Hematopoietic multipotent progenitor cell treated with erythropoietin and hydrocortisone succinate and interleukin-3 and kit ligand, for 4 days (in vitro differentiated cells): ENCODE results near the gene TMED3.
A peak's percentile ranks its signal among the peaks of the same experiment; 100 is the strongest.
"Not testable (repeated sequence)": the region's sequence is repeated elsewhere in the genome, so short reads cannot be mapped to it uniquely, and the experiment has no call there.

Experiments used
- DNase-seq: peaks from one replicate; pipeline ENCODE4 v3.0.0-alpha.2; 2015

The TMED3 gene

GRCh38 chr15:79319973-79320372 lies 9.1 kb downstream of the TMED3 start:
- not testable (repeated sequence) for DNase-seq

DNA sequence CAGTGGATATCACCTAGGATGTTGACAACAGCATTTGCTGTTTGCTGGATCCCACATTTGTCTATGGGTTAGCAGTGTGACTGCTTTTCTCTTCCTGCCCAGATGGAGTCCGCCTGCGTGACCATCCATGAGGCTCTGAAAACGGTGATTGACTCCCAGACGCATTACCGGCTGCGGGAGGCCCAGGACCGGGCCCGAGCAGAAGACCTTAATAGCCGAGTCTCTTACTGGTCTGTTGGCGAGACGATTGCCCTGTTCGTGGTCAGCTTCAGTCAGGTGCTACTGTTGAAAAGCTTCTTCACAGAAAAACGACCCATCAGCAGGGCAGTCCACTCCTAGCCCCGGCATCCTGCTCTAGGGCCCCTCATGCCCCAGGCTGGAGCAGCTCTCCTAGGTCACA lies 11.0 kb downstream of the TMED3 start:
- no peak for DNase-seq

- DNase-seq, result no peak
Measured at GRCh38 chr15:79322306-79322705, 11.4 kb downstream of the TMED3 start.

DNA sequence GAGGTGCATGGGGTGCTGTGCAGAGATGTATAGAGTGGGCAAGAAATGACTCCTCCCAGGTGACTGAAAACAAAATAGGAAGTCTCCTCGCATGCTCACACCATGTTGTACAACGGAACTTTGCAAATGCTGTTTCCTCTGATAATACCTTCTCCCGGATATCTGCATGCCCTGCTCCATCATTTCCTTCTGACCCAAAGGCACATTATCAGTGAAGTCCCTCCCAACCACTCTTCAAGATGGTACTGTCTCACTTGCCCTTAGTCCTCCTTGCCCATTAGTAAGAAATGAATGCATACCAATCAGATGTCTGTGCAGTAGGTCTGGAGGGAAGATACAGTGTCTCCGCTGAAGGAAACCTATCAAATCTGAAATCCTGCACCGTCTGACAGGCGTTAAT lies 12.0 kb downstream of the TMED3 start:
- DNase-seq, result peak; percentile 95

GRCh38 chr15:79329171-79329611 lies 18.3 kb downstream of the TMED3 start:
- DNase-seq, result peak; percentile 49

- DNase-seq, result no peak
Measured at GRCh38 chr15:79332824-79333510, 22.1 kb downstream of the TMED3 start.

GRCh38 chr15:79337591-79337990 lies 26.7 kb downstream of the TMED3 start:
- DNase-seq, result no peak

- DNase-seq, result peak; percentile 73
Measured at GRCh38 chr15:79339588-79340314, 28.8 kb downstream of the TMED3 start.

DNA sequence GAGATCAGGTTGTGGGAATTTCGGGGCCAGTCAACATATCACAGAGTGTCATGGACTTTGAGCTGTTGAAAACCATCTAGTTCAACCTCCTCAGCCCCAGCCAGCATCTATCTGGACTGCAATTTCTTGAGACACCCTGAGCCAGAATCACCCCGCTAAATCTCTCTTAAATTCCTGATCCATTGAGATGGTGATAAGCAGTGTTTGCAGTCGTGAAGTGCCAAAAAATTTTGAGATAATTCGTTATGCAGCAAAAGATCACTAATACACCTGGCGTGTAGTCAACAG lies 29.3 kb downstream of the TMED3 start:
- no peak for DNase-seq

DNA sequence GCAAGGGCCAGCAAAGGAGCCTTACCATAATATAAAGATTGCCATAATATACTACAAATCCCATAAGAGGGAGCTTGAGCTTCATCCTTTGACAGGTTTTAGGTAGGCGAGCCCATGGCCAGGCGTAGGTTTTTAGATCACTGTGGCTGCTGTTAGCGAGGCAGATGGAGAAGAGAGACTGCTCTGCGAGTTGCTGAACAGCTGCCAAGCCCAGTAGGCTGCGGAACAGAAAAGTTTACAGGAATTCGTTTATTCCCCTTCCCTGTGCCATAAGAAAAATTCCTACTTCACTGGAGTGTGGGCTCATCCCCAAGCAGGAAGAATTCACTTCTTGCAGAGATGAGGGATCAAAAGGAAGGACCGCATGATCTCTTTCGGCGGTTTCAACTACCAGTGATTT lies 30.5 kb downstream of the TMED3 start:
- no peak for DNase-seq

GRCh38 chr15:79349525-79349924 lies 38.6 kb downstream of the TMED3 start:
- DNase-seq, result no peak

- DNase-seq, result no peak
Measured at GRCh38 chr15:79352206-79352605, 41.3 kb downstream of the TMED3 start.

- DNase-seq, result no peak
Measured at GRCh38 chr15:79357566-79357965, 46.7 kb downstream of the TMED3 start.

GRCh38 chr15:79358069-79358468 lies 47.2 kb downstream of the TMED3 start:
- no peak for DNase-seq

- no peak for DNase-seq
Measured at GRCh38 chr15:79364571-79365240, 53.8 kb downstream of the TMED3 start.

DNA sequence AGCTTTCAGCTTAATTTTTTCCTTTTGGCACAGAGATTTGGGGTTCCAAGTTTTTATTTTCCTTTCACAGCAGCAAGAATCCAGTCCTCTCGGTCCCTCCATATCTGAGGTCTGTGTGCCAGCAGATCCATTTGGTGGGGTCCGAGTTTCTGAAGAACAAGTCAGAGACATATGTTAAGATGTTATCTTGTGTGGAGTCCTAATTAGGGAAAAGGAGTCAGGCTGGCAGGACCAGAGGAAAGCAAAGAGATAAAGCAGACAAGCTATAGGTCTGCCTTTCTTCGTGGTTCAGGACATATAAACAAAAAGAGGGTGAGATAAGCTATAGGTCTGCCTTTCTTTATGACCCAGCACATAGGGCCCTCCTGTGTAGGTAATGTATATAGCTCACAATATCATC lies 54.9 kb downstream of the TMED3 start:
- DNase-seq, result no peak

DNA sequence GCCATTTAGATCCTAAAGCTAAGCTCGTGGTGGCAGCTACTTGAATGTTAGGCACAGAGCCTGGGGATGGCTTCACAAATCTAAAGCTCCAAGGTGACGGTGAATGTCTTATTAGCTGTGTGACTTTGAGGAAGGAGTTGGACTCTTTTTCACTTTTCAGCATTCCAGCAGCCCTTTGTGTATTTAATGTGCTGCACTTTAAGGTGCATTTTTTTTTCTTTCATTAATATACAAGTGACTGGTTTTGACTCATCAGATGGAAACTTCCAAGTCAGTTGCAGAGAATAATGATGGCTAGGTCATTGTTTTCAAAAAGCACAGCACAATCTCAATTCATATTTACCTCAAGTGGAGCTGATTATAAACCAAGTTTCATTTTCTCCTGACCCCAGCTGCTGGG lies 55.8 kb downstream of the TMED3 start:
- no peak for DNase-seq

DNA sequence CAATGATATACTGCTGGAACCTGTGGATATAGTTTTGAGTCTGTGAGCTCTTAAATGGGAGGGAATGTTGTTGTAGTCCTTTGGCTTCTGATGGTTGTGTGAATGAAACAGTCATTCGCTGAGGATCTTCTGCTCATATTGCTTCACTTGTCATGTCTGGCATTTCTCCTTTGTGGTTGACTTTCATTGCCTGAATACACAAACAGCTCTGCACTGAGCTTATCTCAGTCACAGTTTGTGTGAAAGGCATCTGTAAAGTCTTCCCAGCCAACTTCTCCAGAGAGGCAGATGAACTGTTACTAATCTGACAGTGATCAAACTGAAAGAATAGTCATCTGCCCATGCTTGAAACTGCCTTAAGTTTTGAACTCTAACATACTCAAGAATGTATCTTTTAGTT lies 59.8 kb downstream of the TMED3 start:
- peak; percentile 70 for DNase-seq

GRCh38 chr15:79371591-79371990 lies 60.7 kb downstream of the TMED3 start:
- peak; percentile 51 for DNase-seq

GRCh38 chr15:79372428-79372827 lies 61.5 kb downstream of the TMED3 start:
- DNase-seq, result peak; percentile 35
